ENCODE results near the gene SIDT1.

SIDT1 gene

DNA sequence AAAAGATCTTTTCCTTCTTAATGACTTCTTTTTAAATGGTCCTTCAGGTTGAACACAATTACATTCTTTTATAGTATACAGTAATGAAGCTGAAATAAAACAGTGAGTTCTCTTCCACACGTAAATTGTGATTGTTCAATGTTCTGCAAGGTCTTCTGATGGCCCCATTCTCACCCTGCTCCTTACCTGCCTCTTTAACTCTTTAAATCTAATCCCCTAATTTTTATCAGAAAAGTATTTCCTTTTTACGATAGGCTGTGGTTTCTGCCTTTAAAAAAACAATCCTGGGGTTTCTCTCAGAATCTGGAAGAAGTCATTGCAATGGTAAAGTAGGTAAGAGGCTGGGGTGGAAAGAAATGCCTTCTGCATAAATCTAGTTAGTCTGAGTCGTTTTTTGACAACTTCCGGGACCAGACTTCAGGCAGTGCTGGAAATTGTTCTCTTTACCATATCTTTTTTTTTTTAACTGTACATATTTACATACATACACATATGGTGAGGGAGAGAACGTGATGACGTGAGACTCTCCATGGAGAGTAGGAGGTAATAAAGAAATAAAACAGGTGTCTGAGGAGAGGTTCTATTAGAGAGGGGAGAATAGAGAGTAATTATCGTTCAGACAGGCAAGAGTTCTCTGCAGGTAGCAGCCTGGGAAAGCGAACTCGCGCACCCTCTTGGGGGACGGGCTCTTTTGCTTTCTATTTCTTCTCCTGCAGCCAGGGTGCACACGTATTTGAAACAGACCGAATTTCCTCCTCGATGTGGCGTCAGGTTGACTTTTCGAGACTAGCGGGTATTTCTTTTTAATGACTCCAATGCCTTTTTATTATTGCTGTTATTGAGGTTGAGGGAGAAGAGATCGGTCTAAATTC is at the start of gene SIDT1:
TSS of gene SIDT1 (plus strand) at position 730 of the 872 bp plus-strand sequence. CDS start 467 bp downstream, outside the sequence.
- peak; percentile 14 for DNase-seq (ENCODE audit: low spot score)

DNA sequence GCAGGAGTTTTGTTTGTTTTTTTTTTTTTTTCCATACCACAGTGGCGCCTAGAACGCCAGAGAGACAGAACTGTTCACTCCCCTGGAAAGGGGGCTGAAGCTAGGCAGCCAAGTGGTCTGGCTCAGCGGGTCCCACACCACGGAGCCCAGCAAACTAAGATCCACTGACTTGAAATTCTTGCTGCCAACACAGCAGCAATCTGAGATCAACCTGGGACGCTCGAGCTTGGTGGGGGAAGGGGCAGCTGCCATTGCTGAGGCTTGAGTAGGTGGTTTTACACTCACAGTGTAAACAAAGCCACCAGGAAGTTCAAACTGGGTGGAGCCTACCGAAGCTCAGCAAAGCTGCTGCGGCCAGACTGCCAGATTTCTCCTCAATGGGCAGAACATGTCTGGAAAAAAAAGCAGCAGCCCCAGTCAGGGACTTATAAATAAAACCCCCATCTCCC is 47.2 kb upstream of the SIDT1 start:
- no peak for DNase-seq (ENCODE audit: low spot score)

DNA sequence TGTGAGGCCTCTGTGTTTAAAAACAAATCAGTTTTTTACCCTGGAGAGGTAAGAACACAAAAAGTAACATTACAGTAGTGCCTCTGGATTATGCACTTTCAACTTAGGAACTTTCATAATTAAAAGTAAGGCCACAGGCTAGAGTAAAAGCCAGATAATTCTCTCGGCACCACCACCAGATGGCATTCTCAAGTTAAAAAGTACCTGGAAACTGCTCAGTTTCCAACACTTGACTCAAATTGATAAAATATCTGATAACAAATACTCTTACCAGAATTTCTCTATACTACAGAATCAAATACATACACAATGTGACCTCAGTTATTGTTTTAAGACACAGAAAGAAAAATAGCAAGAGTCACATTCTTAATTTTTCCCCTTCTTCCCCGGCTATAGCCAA is 37.3 kb upstream of the SIDT1 start:
- no peak for DNase-seq (ENCODE audit: low spot score)

DNA sequence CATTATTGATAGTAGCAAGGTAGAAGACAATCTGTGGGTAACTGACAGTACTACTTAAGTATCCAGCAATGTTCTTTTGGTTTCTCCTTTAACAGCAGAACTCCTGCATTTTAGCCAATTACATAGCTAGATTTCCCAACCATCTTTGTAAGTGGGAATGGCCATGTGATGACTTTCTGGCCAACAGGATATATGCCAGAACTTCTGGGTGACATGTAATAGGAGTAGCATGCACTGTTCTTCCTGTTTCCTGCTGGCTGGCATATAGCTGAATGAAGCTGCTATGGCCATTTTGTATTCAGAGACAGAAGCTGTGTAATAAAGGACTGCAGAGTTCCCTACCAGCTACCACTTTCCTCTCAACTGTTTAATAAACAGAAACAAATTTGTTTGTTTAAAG is 35.4 kb upstream of the SIDT1 start:
- no peak for DNase-seq (ENCODE audit: low spot score)

DNA sequence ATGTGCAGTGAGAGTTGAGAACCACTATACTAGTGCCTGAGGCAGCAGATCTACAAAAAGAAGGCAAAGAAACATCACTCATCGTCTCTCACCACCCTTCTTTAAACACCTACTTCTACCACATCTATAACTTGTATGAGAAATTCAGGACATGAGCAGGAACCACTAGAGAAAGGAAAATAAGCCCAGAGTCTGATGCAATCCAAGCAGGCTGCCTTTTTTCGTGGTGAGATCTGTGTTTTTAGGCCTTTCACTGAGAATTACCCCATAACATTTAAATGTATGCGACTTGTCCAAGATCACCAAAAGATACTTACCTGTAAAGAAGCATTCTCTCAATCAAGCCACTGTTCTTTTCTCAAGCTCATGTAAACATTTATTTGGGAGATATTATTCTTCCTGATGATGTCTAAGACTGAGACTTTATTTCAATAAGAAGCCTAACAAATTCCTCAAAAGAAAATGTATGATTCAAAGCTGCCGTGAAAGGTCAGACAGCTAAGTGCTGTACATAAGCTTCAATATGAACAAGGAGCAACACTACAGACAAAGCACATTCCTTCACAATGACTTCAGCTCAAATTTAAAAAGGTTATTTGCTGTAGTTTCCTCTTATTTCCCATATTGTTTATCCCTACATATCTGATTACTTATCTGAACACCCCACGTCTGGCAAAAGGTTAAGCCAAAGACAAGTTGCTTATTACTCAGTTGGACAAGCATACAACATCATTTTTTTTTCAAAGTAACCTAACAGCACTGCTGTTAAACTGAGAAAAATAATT is 33.9 kb upstream of the SIDT1 start:
- no peak for DNase-seq (ENCODE audit: low spot score)

DNA sequence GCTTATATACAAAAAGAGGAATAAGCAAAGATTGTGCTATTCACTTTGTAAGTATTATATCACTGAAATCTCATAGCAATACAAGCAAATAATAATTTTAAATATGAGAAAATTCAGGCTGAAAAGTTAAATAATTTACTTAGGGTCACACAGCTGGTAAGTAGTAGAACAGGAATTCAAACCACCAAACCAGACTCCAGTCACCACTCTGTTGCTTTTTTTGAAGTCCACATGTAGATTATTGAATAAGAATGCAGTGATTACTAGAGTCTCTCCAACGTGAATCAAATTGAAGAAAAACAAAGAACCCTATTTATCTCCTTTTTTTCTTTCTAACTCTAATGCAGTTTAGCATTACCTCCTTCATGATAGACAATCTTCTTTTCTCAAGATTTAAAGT is 33.3 kb upstream of the SIDT1 start:
- no peak for DNase-seq (ENCODE audit: low spot score)

DNA sequence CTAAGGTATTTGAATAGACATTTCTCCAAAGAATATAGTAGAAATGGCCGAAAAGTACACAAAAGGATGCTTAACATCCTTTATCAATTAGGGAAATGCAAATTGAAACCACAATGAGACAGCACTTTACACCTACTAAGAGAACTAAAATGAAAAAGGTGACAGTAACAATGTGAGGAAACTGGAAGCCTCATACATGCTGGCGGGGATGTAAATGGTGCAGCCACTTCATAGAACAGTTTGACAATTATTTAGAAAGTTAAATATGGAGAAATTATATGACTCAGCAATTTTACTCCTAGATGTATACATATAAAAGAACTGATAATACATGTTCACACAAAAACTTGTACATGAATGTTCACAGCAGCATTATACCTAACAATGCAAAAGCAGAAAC is 30.8 kb upstream of the SIDT1 start:
- DNase-seq (ENCODE audit: low spot score): no peak

DNA sequence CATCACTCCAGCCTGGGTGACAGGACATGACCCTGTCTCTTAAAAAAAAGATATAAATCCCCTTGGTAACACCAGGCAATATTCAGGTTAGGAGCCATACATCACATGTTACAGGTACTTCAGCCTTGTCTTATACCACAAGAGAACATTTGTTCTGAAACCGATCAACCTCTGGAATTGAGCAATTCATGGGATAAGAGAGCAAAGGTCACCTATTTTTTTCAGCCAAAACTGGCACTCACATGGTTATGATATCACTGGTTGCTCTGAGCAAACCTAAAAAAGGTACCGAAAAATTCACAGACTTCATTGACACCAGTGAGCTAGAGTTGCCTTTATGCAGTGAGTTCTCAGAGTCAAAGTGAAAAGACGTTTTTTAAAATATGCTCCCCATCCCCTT is 26.5 kb upstream of the SIDT1 start:
- DNase-seq (ENCODE audit: low spot score): no peak

DNA sequence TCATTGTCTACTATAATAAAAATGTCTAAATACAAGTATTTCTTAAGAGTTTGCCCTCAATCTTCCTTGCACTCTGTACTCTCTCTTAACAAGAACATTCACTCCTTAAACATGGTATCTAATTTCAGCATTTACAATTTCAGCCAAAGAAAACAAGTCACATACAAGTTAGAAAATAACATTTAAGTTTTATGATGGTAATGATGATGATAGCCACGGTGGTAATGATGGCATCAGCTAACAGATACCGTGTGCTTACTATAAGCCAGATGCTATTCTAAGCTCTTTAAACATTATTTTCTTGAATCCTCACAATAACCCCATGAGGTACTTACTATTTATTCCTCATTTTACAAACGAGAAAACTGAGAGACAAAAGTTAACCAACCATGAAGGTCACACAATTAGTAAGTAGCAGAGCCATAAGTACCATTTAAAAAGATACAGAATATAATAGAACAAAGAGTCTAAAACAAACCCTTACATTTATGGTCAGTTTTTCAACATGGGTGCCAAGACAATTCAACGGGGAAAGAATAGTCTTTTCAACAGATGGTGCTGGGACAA is 24.8 kb upstream of the SIDT1 start:
- DNase-seq (ENCODE audit: low spot score): no peak

DNA sequence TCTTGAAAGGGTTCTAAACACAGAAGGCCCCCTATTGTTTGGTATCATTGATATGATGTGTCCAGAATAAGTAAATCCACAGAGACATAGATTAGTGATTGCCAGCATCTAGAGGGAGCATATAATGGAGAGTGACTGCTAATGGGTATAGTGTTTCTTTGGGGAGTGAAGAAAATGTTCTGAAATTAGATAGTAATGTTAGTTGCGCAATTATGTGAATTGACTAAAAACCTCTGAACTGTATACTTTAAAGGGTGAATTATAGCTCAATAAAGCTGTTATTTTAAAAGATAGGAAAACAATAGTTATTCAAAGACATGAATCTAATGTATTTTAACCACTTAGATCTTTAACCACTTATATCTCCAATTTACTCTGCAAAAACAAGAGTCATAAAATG is 23.4 kb upstream of the SIDT1 start:
- DNase-seq (ENCODE audit: low spot score): no peak

DNA sequence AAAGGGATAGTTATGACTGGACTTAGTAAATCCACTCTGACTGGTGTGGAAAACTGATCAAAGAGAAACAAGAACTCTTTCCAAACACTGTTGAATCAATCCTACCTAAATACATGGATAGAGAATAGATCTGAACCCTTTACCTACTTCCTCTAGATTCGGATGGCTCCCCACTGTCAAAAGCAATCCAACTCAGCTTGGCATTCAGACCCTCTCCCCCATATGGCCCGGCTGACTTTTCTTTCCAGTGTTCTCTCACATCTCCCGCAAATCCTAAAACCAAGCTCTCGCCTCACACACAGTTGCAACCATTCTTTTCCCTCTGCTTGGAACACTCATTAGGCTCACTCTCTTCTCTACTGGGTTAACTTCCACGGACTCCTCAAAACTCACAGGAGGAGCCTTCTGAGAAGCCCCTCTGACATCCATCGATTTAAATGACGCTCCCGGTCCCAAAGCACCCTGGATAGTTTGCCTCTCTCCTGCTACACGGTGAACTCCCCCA is 18.0 kb upstream of the SIDT1 start:
- DNase-seq (ENCODE audit: low spot score): no peak

DNA sequence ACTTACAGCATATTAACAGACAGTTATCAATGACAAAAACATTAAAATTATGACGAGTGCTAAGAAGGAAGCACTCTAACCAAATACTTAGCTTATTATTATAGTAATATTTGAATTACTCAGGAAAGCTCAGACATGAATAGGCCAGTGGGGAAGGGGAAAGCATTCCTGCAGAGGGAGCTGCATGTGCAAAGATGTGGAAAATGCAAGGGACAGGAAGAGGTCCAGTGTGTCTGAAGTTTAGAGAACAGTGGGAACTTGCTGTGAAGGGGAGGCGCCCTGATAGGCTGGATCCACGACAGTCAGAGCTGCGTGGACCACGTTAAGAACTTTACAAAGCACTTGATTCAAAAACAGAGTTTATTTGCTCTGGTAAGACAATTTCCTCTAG is 16.2 kb upstream of the SIDT1 start:
- DNase-seq (ENCODE audit: low spot score): no peak

DNA sequence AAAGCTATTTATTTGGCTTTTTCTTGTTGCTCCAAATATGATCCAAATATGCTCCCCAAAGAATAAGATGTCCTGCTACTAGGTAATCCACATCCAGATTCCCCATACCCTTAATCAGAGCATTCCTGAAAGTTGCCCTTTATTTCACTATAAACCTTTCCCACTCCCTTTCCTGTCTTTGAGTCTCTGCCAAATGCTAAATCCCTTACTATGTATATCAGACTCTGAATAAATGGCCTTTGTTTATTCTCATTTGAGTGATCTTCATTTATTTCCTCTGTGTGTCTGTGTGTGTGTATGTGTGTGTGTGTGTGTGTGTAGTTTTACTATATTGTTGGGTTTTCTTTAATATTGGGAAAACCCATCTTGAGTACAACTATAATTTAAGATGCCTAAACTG is 10.4 kb upstream of the SIDT1 start:
- DNase-seq (ENCODE audit: low spot score): no peak

DNA sequence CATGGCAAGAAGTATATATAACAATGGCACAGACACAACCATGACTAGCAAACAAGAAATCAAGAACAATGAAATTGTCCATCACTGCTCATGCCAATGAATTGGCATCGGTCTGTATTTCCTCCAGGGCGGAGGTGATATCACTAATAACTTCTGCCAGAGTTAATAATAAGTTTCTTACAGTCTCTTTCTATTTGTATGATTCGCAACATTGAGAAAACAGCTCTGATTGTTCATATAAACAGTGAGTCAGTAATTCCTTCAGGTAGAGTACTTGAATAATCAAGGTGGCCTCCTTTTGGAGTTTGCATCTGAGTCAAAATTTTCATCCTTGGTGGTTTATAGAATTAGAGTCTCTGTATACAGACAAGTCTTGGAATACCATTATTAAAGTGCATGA is 9.1 kb upstream of the SIDT1 start:
- no peak for DNase-seq (ENCODE audit: low spot score)

DNA sequence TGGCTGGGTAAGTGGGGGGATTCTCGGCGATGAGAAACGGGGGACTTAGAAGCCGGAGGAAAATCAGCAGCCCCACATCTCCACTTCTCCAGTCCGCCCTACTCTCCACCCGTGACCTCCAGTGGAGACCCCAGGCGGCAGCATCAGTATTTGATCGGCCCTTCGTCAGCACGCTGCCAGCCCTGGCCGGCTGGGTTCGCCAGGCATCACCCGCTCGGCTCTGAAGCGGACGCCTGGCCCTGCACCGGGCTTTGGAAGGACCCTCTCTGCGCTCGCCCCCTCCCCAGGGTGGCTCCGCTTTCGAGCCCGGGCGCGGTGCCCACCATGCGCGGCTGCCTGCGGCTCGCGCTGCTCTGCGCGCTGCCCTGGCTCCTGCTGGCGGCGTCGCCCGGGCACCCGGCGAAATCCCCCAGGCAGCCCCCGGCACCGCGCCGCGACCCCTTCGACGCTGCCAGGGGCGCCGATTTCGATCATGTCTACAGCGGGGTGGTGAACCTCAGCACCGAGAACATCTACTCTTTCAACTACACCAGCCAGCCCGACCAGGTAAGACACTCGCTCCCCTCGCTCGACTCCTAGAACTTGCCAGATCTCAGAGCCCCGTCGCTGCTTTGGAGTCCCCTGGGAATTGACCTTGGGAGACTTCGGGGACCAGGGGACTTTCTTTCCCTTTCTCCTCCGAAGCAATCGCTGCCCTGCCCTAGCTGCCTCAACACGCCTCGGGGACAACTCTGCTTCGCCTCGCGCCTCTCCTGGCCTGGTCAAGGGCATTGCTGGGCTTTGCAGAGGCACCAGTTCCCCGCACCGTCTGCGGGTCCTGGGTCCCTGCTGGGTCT is 561 bp downstream of the SIDT1 start:
- DNase-seq (ENCODE audit: low spot score): peak; percentile 15

DNA sequence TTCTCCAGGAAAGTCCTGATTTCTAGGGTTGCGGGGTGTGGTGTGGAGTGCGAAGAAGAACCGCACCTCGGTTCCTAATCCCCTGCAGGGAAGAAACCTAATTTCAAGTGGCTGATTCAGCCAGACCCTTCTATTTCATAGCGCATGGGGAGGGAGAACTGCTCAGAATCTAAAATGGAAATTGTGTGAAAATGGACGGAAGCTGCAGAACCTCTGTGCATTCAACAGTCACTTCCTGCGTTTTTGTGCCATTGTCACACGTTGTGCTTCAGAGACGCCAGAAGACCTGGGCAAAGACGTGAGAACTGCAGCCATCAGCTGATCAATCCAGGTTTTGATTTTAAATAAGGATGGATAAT is 1.2 kb downstream of the SIDT1 start:
- DNase-seq (ENCODE audit: low spot score): no peak

DNA sequence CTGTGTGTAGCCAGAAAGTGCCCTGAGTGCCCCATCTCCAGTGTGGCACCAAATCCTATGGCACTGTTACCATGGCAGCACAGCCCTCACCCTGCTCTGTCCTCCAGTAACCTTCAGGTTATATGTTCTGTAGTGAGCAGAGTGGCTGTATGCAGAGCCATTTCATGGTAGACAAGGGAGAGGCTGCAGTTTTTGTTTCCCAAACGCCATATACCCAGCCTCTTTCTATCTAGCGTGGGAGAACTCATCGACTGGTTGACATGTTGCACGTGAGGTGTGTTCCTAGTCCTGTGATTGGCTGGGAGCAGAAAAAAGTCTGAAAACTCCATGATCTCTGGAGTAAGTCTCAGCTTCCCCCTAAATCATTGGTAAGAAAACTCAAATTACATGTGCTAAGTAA is 2.0 kb downstream of the SIDT1 start:
- no peak for DNase-seq (ENCODE audit: low spot score)

DNA sequence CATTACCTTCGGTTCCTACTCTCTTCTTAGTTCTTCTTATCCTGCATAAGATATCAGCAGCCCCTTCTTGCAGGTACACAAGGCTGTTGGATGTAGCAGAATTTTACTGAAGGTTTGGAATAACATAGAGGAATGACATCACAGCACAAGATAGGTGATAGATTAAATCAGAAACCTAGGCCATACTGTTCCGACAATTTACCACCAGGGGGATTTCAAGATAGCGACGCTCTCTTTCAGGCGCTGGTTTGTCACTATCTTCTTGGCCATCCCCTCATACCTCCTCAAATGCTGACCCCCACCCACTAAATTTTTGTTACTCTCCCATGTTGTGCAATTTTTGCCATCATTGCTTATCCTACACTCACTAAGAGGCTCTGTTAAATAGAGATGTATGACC is 3.5 kb downstream of the SIDT1 start:
- DNase-seq (ENCODE audit: low spot score): no peak

DNA sequence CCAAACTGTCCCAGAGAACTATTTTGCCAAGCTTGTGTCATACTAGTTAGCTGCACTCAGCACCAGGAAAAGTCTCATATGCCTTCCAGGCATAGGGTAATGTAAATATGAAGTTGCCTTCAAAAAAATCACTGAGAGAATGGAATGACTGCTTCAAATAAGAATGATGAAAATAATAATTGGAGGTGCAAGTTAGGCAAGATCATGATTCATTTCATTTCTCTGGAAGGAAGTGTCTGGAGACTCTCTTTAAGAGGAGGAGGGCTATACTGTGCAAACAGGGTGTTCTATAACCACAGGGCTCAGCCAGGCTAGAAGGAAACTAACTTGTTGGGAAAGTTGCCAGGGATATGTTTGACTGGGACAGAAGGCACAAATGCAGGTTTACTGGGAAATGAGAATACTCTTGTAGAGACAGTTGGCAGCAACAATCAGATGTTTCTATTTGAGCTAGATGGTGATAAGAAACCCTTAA is 4.3 kb downstream of the SIDT1 start:
- no peak for DNase-seq (ENCODE audit: low spot score)

DNA sequence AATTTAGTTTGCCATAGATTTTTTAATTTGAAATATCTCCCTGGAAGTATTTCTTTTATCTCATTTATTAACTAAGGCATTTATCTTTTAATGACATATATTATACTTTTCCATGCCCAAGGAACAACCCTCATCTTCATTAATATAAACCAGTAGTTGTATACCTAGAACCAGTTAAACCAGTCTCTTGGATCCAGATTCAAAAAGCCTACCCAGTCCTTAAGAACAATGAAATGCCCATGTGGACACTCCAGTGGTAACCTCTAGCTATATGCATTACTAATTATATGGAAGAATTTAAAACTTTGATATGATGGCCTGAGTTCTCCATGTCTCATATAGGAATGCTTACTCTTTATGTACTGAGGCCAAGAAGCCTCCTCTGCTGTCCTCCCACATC is 4.8 kb downstream of the SIDT1 start:
- no peak for DNase-seq (ENCODE audit: low spot score)

DNA sequence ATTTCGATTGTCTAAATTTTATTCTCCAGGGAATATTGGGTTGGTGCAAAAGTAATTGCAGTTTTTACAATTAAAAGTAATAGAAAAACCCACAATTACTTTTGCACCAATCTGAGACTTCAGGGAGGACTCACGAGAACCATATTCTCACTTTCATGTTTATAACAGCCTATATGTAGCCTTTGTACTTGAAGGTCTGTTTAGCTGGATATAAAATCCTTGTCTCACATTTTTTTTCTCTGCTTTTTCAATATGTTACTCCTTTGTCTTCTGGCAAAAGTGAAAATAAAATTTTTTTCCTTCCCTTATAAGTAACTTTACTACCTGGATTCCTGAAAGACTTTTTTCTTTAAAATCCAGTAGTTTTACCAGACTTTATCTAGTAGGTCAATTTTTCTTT is 9.2 kb downstream of the SIDT1 start:
- DNase-seq (ENCODE audit: low spot score): no peak

DNA sequence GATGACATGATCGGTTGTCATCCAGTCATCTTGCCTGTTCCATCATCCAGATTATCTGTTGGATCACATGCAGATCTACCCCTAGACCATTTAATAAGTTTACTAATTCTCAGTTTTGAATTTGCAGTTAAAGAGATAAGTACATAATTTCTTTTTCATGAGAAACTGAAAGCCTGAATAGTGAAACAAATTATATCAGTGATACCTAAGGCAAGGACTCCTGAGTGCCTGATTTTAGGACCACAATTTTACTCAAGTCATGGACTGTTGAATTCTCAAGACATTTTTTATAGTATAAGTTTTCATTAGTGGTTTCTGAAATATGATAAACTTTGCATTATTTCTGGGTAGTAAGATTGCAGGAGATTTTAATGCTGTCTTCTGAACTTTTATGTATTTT is 13.2 kb downstream of the SIDT1 start:
- DNase-seq (ENCODE audit: low spot score): no peak

Measured in globus pallidus (tissue), 1 donor.